ENCODE results near the gene GALNT17. TPM values are rescaled to one million over a fixed set of nuclear protein-coding genes. Genes with fewer than 3 reads are reported as not detected.

The GALNT17 gene
- polyA plus RNA-seq, 1 experiment: not detected

GRCh38 chr7:71649812-71650211 lies 517.9 kb downstream of the GALNT17 start:
- Histone ChIP-seq H3K27me3 (ENCODE audit: control insufficient read depth, insufficient read depth, low read length) (no peaks in the 10 kb centered on the region), H3K27ac (ENCODE audit: low read depth, low read length) (no peak overlapping the region), H3K4me3 (ENCODE audit: low read depth, low read length) (no peak overlapping the region), H3K9me3 (ENCODE audit: control insufficient read depth, insufficient read depth, low read length) (peaks cover 37% of the 10 kb centered on the region)
- POLR2A ChIA-PET: no interaction called here
- TF ChIP-seq CTCF (IDR thresholded peaks at IDR 0.05; ENCODE audit: low read depth, low read length): no peak
- CTCF ChIA-PET: no interaction called here
- no peak for DNase-seq (ENCODE audit: low read depth, low spot score)

GRCh38 chr7:71650653-71651337 lies 518.9 kb downstream of the GALNT17 start:
- Histone ChIP-seq H3K27ac (ENCODE audit: low read depth, low read length) (no peak overlapping the region), H3K9me3 (ENCODE audit: control insufficient read depth, insufficient read depth, low read length) (peaks cover 46% of the 10 kb centered on the region), H3K27me3 (ENCODE audit: control insufficient read depth, insufficient read depth, low read length) (no peaks in the 10 kb centered on the region), H3K4me3 (ENCODE audit: low read depth, low read length) (no peak overlapping the region)
- DNase-seq (ENCODE audit: low read depth, low spot score): no peak
- no peak for TF ChIP-seq CTCF (IDR thresholded peaks at IDR 0.05; ENCODE audit: low read depth, low read length)
- POLR2A ChIA-PET: no interaction called here
- CTCF ChIA-PET: no interaction called here

- H3K27ac ChIP-seq (ENCODE audit: low read depth, low read length): no peak overlapping the region
- H3K4me3 ChIP-seq (ENCODE audit: low read depth, low read length): no peak overlapping the region
- ChIA-PET CTCF (no interaction called here), POLR2A (no interaction called here)
- no peak for TF ChIP-seq CTCF (IDR thresholded peaks at IDR 0.05; ENCODE audit: low read depth, low read length)
- DNase-seq (ENCODE audit: low read depth, low spot score): no peak
- peaks cover 50% of the 10 kb centered on the region for H3K9me3 ChIP-seq (ENCODE audit: control insufficient read depth, insufficient read depth, low read length)
- H3K27me3 ChIP-seq (ENCODE audit: control insufficient read depth, insufficient read depth, low read length): no peaks in the 10 kb centered on the region
Observed at GRCh38 chr7:71652510-71652909, 520.6 kb downstream of the GALNT17 start.

- POLR2A ChIA-PET: no interaction called here
- H3K9me3 ChIP-seq (ENCODE audit: control insufficient read depth, insufficient read depth, low read length): peaks cover 56% of the 10 kb centered on the region
- no peak for TF ChIP-seq CTCF (IDR thresholded peaks at IDR 0.05; ENCODE audit: low read depth, low read length)
- H3K27me3 ChIP-seq (ENCODE audit: control insufficient read depth, insufficient read depth, low read length): no peaks in the 10 kb centered on the region
- DNase-seq (ENCODE audit: low read depth, low spot score): no peak
- CTCF ChIA-PET: no interaction called here
- H3K27ac ChIP-seq (ENCODE audit: low read depth, low read length): no peak overlapping the region
- H3K4me3 ChIP-seq (ENCODE audit: low read depth, low read length): no peak overlapping the region
Observed at GRCh38 chr7:71657386-71657785, 525.4 kb downstream of the GALNT17 start.

GRCh38 chr7:71659622-71660021 lies 527.7 kb downstream of the GALNT17 start:
- TF ChIP-seq CTCF (IDR thresholded peaks at IDR 0.05; ENCODE audit: low read depth, low read length): no peak
- CTCF ChIA-PET: no interaction called here
- peaks cover 52% of the 10 kb centered on the region for H3K9me3 ChIP-seq (ENCODE audit: control insufficient read depth, insufficient read depth, low read length)
- no peaks in the 10 kb centered on the region for H3K27me3 ChIP-seq (ENCODE audit: control insufficient read depth, insufficient read depth, low read length)
- DNase-seq (ENCODE audit: low read depth, low spot score): no peak
- H3K4me3 ChIP-seq (ENCODE audit: low read depth, low read length): no peak overlapping the region
- POLR2A ChIA-PET: no interaction called here
- H3K27ac ChIP-seq (ENCODE audit: low read depth, low read length): no peak overlapping the region

Data from AG04450 (cell line).